GM12892 (cell line): ENCODE data around the gene SLC38A3.
A peak's percentile ranks its signal among the peaks of the same experiment; 100 is the strongest.
"Not testable (repeated sequence)": the region's sequence is repeated elsewhere in the genome, so short reads cannot be mapped to it uniquely, and the experiment has no call there.

Experiments used
- DNase-seq: peaks from one replicate; pipeline ENCODE4 v3.0.0; 2011; ENCODE audit not compliant: insufficient read length
- FAIRE-seq: peaks from 2 replicates; lab custom pipeline; 2011; peaks lifted over from hg19 to GRCh38; lab: Jason Lieb, UNC
- POLR2A ChIP-seq: IDR thresholded peaks from 2 replicates; pipeline ENCODE4 v1.6.1; 2011; ENCODE audit warnings: low read depth, low read length, control low read depth
- POLR2AphosphoS5 ChIP-seq: IDR thresholded peaks from 2 replicates; pipeline ENCODE4 v1.6.1; 2011; ENCODE audit warnings: low read depth, low read length, control low read depth
- TAF1 ChIP-seq: IDR thresholded peaks from 2 replicates; pipeline ENCODE4 v1.6.1; 2011; ENCODE audit warnings: low read depth, mild to moderate bottlenecking, control low read depth, low read length, borderline replicate concordance

The SLC38A3 gene

DNA sequence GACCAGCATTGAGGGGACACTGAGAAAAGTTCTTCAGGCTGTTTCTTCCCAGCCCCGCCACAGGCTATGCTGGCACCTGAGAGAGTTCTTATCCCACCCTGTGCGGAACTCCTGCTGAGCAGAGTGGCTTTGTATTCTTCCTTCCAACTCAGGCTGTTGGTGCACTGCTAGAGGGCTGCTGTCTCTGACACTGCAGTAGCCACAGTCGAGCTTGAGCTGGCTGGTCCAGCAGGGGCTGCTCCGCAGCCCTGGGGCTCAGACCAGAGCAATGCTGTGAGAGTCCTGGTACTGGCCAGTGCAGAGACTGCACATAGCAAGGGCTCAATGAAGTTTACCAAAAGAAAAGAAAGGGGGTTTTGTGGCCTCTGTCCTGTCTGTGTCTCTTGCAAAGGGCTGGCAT, 34.6 kb downstream of the SLC38A3 start:
- FAIRE-seq = no peak
- TF ChIP-seq TAF1 (no peak), POLR2A (no peak), POLR2AphosphoS5 (no peak)
- no peak for DNase-seq

DNA sequence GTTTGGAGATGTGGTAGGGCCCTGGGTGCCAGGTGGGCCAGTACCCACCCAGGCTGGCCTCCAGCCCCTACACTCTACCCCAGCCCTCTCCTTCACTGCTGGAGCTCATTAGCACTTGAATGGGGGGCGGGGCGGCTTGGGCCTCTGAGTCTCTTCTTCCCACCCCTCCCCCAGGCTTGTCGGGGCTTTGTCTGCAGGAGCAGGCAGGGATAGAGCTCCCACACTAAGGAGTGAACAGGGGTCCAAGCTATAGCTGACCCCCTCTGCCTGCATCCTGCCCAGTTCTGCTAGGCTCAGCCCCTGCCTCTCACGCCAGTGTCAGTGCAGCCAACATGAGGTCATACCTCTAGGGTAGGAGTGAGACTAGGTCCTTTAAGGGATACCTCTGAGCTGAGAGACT, 36.1 kb downstream of the SLC38A3 start:
- FAIRE-seq = no peak
- TF ChIP-seq TAF1 = no peak
- DNase-seq = no peak

GRCh38 chr3:50241713-50242380, 36.8 kb downstream of the SLC38A3 start:
- FAIRE-seq (peak; percentile 58), DNase-seq (no peak)
- TF ChIP-seq TAF1 = no peak
- TF ChIP-seq POLR2AphosphoS5 = no peak
- no peak for TF ChIP-seq POLR2A

GRCh38 chr3:50242381-50242770, 37.3 kb downstream of the SLC38A3 start:
- no peak for TF ChIP-seq POLR2AphosphoS5
- no peak for TF ChIP-seq POLR2A
- TF ChIP-seq TAF1 = no peak
- FAIRE-seq = peak; percentile 66
- no peak for DNase-seq

DNA sequence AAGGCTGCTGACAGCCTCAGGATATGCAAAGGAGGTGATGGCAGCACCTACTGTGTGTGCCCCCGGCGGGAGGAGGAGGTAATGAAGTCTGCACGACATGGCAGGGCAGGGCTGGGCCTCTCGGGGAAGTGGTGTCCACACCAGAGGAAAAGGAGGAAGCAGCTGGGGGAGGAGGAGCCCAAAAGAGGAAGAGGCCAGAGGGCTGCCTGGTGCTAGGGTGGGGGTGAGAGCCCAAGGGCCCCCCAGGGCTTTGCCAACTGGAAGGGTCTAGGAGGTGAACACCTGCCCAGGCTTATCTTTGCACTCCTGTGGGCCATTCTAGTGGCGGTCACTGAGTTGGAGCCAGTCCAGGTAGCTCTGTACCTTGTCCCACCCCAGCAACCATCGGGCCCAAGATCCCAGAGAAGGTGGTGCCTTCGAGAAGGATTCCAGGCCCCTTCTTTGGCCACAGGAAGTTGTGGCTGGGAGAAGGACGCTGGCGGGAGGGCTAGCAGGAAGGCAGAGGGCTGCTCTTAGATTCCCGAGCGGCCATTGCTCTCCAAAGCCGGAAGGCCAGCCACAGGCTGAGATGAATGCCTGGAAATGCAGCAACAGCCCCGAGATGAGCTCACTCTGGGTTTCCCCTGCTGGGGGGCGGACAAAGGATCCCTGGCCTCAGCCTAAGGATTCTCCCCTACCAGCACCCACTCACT, 37.9 kb downstream of the SLC38A3 start:
- DNase-seq (no peak), FAIRE-seq (peak; percentile 50)
- TF ChIP-seq POLR2AphosphoS5 = no peak; the same call in 1 of the 2 replicates
- TF ChIP-seq TAF1 = no peak
- no peak for TF ChIP-seq POLR2A

- no peak for TF ChIP-seq POLR2A
- no peak for TF ChIP-seq TAF1
- TF ChIP-seq POLR2AphosphoS5 = no peak
- FAIRE-seq = no peak
- DNase-seq = no peak
Observed at GRCh38 chr3:50243543-50243895, 38.4 kb downstream of the SLC38A3 start.

DNA sequence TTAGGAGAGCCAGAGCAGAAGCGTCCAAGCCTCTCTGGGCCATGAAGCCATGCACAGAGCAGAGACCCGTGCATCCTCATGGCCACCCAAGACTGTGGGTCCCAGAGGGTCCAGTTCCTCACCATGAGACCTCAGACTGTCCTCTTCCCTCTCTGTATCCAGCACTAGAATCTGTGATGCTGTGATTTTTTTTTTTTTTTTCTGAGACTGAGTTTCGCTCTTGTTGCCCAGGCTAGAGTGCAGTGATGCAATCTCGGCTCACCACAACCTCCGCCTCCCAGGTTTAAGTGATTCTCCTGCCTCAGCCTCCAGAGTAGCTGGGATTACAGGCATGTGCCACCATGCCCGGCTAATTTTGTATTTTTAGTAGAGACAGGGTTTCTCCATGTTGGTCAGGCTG, 39.7 kb downstream of the SLC38A3 start:
- FAIRE-seq, DNase-seq: not testable (repeated sequence)

GRCh38 chr3:50245251-50245745, 40.2 kb downstream of the SLC38A3 start:
- DNase-seq (no peak), FAIRE-seq (no peak)
- TF ChIP-seq TAF1 (no peak), POLR2AphosphoS5 (no peak), POLR2A (no peak)

DNA sequence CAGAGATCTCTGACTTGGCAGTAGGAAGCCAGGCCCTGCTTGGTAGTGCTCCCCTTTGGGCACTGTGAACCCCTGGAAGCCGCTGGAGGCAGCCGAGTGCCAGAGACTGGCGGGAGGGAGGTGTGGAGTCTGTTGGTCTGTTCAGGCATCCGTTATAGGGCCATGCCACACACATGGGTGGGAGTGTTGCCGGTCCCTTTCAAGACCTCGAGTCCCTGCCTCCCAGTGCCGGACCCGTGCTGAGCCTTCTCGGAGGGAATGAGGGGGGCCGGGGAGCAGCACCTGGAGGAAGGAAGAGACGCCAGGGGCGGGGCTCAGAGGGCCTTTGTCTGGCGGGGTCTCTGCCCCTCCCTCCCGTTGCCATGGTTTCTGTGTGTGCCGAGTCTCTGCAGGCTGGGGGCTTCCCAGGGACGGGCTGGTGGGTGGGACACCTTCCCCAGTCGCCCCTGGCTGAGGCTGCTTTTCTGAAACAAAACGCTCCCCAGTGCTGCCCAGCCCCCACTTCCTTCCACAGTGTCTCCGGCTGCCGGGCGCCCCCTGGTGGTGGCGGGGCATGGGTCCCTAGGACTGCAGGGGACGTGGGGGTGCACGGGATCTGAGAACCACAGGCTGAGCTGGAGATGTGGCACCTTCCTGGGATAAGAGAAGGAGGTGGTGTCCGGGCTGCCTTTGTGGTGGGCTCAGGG, 40.9 kb downstream of the SLC38A3 start:
- peak; percentile 92 for DNase-seq
- FAIRE-seq = no peak
- TF ChIP-seq TAF1 (no peak), POLR2A (0 out of 2 replicates have a peak, but pooled peaks have one; percentile 19)

- TF ChIP-seq POLR2A (0 out of 2 replicates have a peak, but pooled peaks have one; percentile 46), TAF1 (no peak)
- FAIRE-seq (peak; percentile 96), DNase-seq (peak; percentile 79)
Observed at GRCh38 chr3:50246517-50246954, 41.5 kb downstream of the SLC38A3 start.

DNA sequence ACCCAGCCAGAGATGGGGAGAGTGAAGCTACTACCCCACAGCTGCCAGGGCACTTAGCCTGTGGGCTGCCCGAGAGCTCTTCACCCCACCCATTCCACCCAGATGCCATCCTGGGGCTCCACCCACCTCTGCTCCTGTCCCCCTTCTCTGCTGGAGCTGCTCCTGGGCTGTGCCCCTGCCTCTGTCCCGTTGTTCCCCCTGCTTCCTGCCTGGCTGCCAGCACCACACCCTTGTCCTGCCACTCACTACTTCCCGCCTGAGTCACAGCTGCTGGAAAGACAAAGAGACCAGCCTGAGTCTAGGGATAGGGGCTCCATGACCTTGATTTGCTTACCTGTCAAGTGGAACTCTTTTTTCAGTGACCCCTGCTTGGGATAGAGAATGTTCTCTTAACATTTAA, 43.3 kb downstream of the SLC38A3 start:
- no peak for TF ChIP-seq POLR2A
- TF ChIP-seq POLR2AphosphoS5 = no peak
- no peak for TF ChIP-seq TAF1
- DNase-seq (no peak), FAIRE-seq (no peak)

GRCh38 chr3:50249457-50249856, 44.4 kb downstream of the SLC38A3 start:
- no peak for FAIRE-seq
- no peak for DNase-seq
- TF ChIP-seq POLR2AphosphoS5 (no peak), TAF1 (no peak), POLR2A (no peak)
